Suppressor macrophage (primary cell): Measurements from ENCODE around the gene NIPAL3.
"Not testable (repeated sequence)": the region's sequence is repeated elsewhere in the genome, so short reads cannot be mapped to it uniquely, and the experiment has no call there.

Experiments
- DNase-seq, 4 experiments: peaks; one replicate each; pipeline ENCODE4 v3.0.0-alpha.2; 2020 to 2022

NIPAL3 gene

GRCh38 chr1:24492935-24493334 lies 77.3 kb downstream of the NIPAL3 start:
- not testable (repeated sequence) for DNase-seq

- DNase-seq = no peak
Measured at GRCh38 chr1:24493785-24494184, 78.2 kb downstream of the NIPAL3 start.

GRCh38 chr1:24498589-24498988 lies 83.0 kb downstream of the NIPAL3 start:
- DNase-seq = no peak

GRCh38 chr1:24500448-24501048 lies 84.9 kb downstream of the NIPAL3 start:
- no peak for DNase-seq

- peak; percentile 53 to 76 (median 71) for DNase-seq
Measured at GRCh38 chr1:24501371-24502064, 85.9 kb downstream of the NIPAL3 start.

GRCh38 chr1:24502065-24502708 lies 86.6 kb downstream of the NIPAL3 start:
- DNase-seq = peak; percentile 58 to 77 (median 62)

GRCh38 chr1:24502709-24503058 lies 87.1 kb downstream of the NIPAL3 start, which contains the start of gene RCAN3:
Gene RCAN3 (plus strand): TSS chr1:24502836. CDS start chr1:24514373, 11,537 bp downstream.
- DNase-seq = peak; percentile 92 to 98 (median 96)

- peak in 2 of 4 experiments; percentile 14 to 31 for DNase-seq
Measured at GRCh38 chr1:24503059-24503751, 87.6 kb downstream of the NIPAL3 start.

- DNase-seq = no peak
Measured at GRCh38 chr1:24503870-24504523, 88.4 kb downstream of the NIPAL3 start.

GRCh38 chr1:24504560-24504959 lies 89.0 kb downstream of the NIPAL3 start:
- no peak for DNase-seq

- no peak for DNase-seq
Measured at GRCh38 chr1:24505816-24506215, 90.2 kb downstream of the NIPAL3 start.

GRCh38 chr1:24506691-24507381 lies 91.2 kb downstream of the NIPAL3 start:
- no peak for DNase-seq

GRCh38 chr1:24507405-24507804 lies 91.8 kb downstream of the NIPAL3 start:
- no peak for DNase-seq

- DNase-seq = no peak
Measured at GRCh38 chr1:24508911-24509310, 93.3 kb downstream of the NIPAL3 start.

- no peak for DNase-seq
Measured at GRCh38 chr1:24513706-24514105, 98.1 kb downstream of the NIPAL3 start.

GRCh38 chr1:24514946-24515345 lies 99.3 kb downstream of the NIPAL3 start:
- DNase-seq = no peak

GRCh38 chr1:24515671-24516209 lies 100.1 kb downstream of the NIPAL3 start:
- not testable (repeated sequence) for DNase-seq

- DNase-seq = no peak
Measured at GRCh38 chr1:24516506-24516905, 100.9 kb downstream of the NIPAL3 start.

- no peak for DNase-seq
Measured at GRCh38 chr1:24517898-24518297, 102.3 kb downstream of the NIPAL3 start.

GRCh38 chr1:24520282-24520681 lies 104.7 kb downstream of the NIPAL3 start:
- DNase-seq = not testable (repeated sequence)
